ENCODE results near the gene JPH3. TPM values are rescaled to one million over a fixed set of nuclear protein-coding genes. Genes with fewer than 3 reads are reported as not detected.

The JPH3 gene
- total RNA-seq, 1 experiment from 2014 or later, result not detected

DNA sequence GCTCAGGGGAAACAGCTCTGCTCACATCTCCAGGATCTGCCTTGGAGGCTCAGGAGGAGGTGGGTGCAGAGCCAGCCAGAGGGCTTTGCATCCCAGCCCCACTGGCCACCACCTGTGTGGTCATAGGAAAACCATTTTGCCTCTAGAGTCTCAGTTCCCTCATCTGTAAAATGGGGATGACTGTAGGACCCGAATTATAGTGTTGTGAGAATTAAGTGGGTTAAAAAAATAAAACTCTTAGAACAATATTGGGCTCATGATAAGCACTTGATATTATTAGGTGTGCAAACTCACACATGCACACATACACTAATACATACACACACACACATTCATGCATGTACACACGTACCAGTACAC lies 19.4 kb upstream of the JPH3 start:
- no peaks in the 10 kb centered on the region for H3K36me3 ChIP-seq (ENCODE audit: low read depth)
- BruUV-seq (replicated peaks), result no TSS peak
- no peak for DNase-seq
- H3K27ac ChIP-seq, result no peak overlapping the region
- no peaks in the 10 kb centered on the region for H4K20me1 ChIP-seq (ENCODE audit: insufficient read depth)
- ChIA-PET POLR2A (ENCODE audit: unreplicated experiment) (no interaction called here), CTCF (interaction anchor here (1.0 kb wide), 1 partner anchor 118 kb away, joined by 4 read pairs; no protein-coding TSS in a partner anchor)
- no peak overlapping the region for H3K4me3 ChIP-seq
- H3K27me3 ChIP-seq (ENCODE audit: insufficient read depth, low read depth), result peaks cover 21% of the 10 kb centered on the region
- H3K9me2 ChIP-seq (ENCODE audit: insufficient read depth), result no peaks in the 10 kb centered on the region
- peaks cover 17% of the 10 kb centered on the region for H3K4me1 ChIP-seq (replicated peaks; ENCODE audit: insufficient read depth)
- no peak overlapping the region for H3K4me2 ChIP-seq
- no peak for TF ChIP-seq EZH2 (IDR thresholded peaks at IDR 0.05; ENCODE audit: low read depth)
- TF ChIP-seq, protein P1, sequence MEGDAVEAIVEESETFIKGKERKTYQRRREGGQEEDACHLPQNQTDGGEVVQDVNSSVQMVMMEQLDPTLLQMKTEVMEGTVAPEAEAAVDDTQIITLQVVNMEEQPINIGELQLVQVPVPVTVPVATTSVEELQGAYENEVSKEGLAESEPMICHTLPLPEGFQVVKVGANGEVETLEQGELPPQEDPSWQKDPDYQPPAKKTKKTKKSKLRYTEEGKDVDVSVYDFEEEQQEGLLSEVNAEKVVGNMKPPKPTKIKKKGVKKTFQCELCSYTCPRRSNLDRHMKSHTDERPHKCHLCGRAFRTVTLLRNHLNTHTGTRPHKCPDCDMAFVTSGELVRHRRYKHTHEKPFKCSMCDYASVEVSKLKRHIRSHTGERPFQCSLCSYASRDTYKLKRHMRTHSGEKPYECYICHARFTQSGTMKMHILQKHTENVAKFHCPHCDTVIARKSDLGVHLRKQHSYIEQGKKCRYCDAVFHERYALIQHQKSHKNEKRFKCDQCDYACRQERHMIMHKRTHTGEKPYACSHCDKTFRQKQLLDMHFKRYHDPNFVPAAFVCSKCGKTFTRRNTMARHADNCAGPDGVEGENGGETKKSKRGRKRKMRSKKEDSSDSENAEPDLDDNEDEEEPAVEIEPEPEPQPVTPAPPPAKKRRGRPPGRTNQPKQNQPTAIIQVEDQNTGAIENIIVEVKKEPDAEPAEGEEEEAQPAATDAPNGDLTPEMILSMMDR (conservative IDR thresholded peaks at IDR 0.05), result no peak
- no peak overlapping the region for H2AFZ ChIP-seq
- no peaks in the 10 kb centered on the region for H3F3A ChIP-seq (ENCODE audit: insufficient read depth, low read depth)
- no peaks in the 10 kb centered on the region for H3K79me2 ChIP-seq (ENCODE audit: low read depth)
- 0 out of 2 replicates have a peak, but pooled peaks cover 5% of the 10 kb centered on the region for H3K9me3 ChIP-seq (ENCODE audit: insufficient read depth, low read depth)
- intact Hi-C loops (cut with micrococcal nuclease; ENCODE audit: unreplicated experiment), result no loop called here

DNA sequence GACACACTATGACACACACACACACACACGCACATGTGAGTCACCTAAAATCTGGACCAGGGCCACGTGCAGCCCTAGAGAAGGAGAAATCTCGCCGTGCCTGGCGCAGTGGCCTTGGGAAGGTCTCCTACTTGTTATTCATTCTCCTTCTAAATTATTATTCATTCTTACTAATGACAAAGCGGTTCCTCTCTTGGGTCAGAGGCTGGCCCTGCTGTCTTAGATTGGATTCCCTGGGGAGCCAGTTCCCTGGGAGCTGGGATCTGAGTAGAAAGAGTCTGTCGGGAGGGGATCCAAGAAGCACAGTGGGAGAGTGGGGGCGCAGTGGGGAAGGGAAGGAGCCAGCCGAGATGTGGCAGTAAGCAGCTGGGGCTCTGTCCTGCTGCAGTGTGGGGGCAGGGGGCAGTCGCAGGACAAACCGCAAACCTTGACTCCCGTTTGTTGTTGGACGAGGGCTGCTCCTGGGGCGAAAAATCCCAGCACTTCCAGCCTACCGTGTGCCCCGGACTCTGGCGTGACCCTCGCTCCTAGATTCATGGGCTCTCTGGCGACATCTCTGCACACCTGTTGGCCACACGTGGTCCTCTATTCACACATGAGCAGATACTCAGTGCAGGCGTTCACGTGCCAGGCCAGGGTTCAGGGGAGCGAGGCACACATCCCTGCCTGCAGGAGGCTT lies 18.7 kb upstream of the JPH3 start:
- DNase-seq, result no peak
- no peak overlapping the region for H3K4me3 ChIP-seq
- H3K9me2 ChIP-seq (ENCODE audit: insufficient read depth), result no peaks in the 10 kb centered on the region
- H3K79me2 ChIP-seq (ENCODE audit: low read depth), result no peaks in the 10 kb centered on the region
- no peaks in the 10 kb centered on the region for H3K36me3 ChIP-seq (ENCODE audit: low read depth)
- ChIA-PET CTCF (no interaction called here), POLR2A (ENCODE audit: unreplicated experiment) (no interaction called here)
- no peak overlapping the region for H2AFZ ChIP-seq
- no TSS peak for BruUV-seq (replicated peaks)
- no peaks in the 10 kb centered on the region for H4K20me1 ChIP-seq (ENCODE audit: insufficient read depth)
- TF ChIP-seq EZH2 (IDR thresholded peaks at IDR 0.05; ENCODE audit: low read depth), result no peak
- TF ChIP-seq, protein P1 (conservative IDR thresholded peaks at IDR 0.05), result no peak
- H3F3A ChIP-seq (ENCODE audit: insufficient read depth, low read depth), result no peaks in the 10 kb centered on the region
- H3K4me2 ChIP-seq, result no peak overlapping the region
- H3K27ac ChIP-seq, result no peak overlapping the region
- 0 out of 2 replicates have a peak, but pooled peaks cover 5% of the 10 kb centered on the region for H3K9me3 ChIP-seq (ENCODE audit: insufficient read depth, low read depth)
- peaks cover 25% of the 10 kb centered on the region for H3K27me3 ChIP-seq (ENCODE audit: insufficient read depth, low read depth)
- intact Hi-C loops (cut with micrococcal nuclease; ENCODE audit: unreplicated experiment), result loop anchor here (2.0 kb wide), 1 partner anchor 47 kb away; no protein-coding TSS in a partner anchor
- H3K4me1 ChIP-seq (replicated peaks; ENCODE audit: insufficient read depth), result peaks cover 17% of the 10 kb centered on the region

DNA sequence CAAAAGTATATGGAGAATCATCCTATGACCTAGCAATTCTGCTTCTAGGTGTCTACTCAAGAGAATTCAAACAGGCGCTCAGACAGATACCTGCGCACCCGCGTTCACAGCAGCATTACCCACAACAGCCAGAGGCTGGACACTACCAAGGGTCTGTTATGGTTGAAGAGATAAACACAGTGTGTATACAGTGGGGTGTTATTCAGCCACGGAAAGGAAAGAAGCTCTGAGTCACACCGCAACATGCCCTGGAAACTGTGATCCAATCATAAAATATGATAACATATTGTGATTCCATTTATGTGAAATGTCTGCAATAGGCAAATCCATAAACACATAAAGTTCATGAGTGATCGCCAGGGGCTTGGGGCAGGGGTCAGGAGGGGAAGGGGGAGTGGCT lies 18.0 kb upstream of the JPH3 start:
- H3K27me3 ChIP-seq (ENCODE audit: insufficient read depth, low read depth), result peaks cover 30% of the 10 kb centered on the region
- intact Hi-C loops (cut with micrococcal nuclease; ENCODE audit: unreplicated experiment), result loop anchor here (2.0 kb wide), 1 partner anchor 47 kb away; no protein-coding TSS in a partner anchor
- H3K4me1 ChIP-seq (replicated peaks; ENCODE audit: insufficient read depth), result peaks cover 17% of the 10 kb centered on the region
- H3K27ac ChIP-seq, result no peak overlapping the region
- H3F3A ChIP-seq (ENCODE audit: insufficient read depth, low read depth), result no peaks in the 10 kb centered on the region
- H3K79me2 ChIP-seq (ENCODE audit: low read depth), result no peaks in the 10 kb centered on the region
- no peaks in the 10 kb centered on the region for H3K36me3 ChIP-seq (ENCODE audit: low read depth)
- ChIA-PET CTCF (no interaction called here), POLR2A (ENCODE audit: unreplicated experiment) (no interaction called here)
- no peak overlapping the region for H3K4me3 ChIP-seq
- H3K9me2 ChIP-seq (ENCODE audit: insufficient read depth), result no peaks in the 10 kb centered on the region
- no peaks in the 10 kb centered on the region for H4K20me1 ChIP-seq (ENCODE audit: insufficient read depth)
- TF ChIP-seq, protein P1 (conservative IDR thresholded peaks at IDR 0.05), result no peak
- TF ChIP-seq EZH2 (IDR thresholded peaks at IDR 0.05; ENCODE audit: low read depth), result no peak
- DNase-seq, result no peak
- no peak overlapping the region for H3K4me2 ChIP-seq
- no peak overlapping the region for H2AFZ ChIP-seq
- BruUV-seq (replicated peaks), result no TSS peak
- 0 out of 2 replicates have a peak, but pooled peaks cover 5% of the 10 kb centered on the region for H3K9me3 ChIP-seq (ENCODE audit: insufficient read depth, low read depth)
